Spleen (tissue), 11 donors: ENCODE results near the gene FOS. TPM values are rescaled to one million over a fixed set of nuclear protein-coding genes. Genes with fewer than 3 reads are reported as not detected.

Source experiments
- DNase-seq: peaks from one replicate; pipeline ENCODE4 v3.0.0-alpha.2; 2020
- H3K27ac ChIP-seq, 8 donors: fragments of 200-600 bp; sonication (generic) in 7 of 8; 1 replicate in 4 of 8; 2 replicates in 4 of 8; pipeline versions ENCODE4 v1.5.0 to v1.8.0; 2016 to 2021; ENCODE audit warnings: inconsistent platforms in 4 of 8, mild to moderate bottlenecking in 4 of 8, moderate library complexity in 1 of 8
- H3K27me3 ChIP-seq, 7 donors: fragments of 200-600 bp; sonication (generic) in 6 of 7; replicated peaks in 1 of 7; 1 replicate in 4 of 7; 2 replicates in 3 of 7; pipeline versions ENCODE4 v1.5.0 to v1.8.0; 2016 to 2021; ENCODE audit warnings: inconsistent platforms in 3 of 7, mild to moderate bottlenecking in 1 of 7
- H3K36me3 ChIP-seq, 6 donors: fragments of 200-600 bp; sonication (generic) in 5 of 6; 1 replicate in 4 of 6; 2 replicates in 2 of 6; pipeline versions ENCODE4 v1.5.0 to v1.8.0; 2016 to 2021; ENCODE audit warnings: inconsistent platforms in 2 of 6
- H3K4me1 ChIP-seq, 6 donors: fragments of 200-600 bp; sonication (generic) in 5 of 6; 1 replicate in 3 of 6; 2 replicates in 3 of 6; pipeline versions ENCODE4 v1.5.0 to v1.8.0; 2016 to 2021; ENCODE audit warnings: inconsistent platforms in 3 of 6
- H3K4me3 ChIP-seq, 8 donors: fragments of 200-600 bp; sonication (generic) in 7 of 8; 1 replicate in 4 of 8; 2 replicates in 4 of 8; pipeline versions ENCODE4 v1.5.0 to v1.8.0; 2016 to 2021; ENCODE audit warnings: inconsistent platforms in 4 of 8, mild to moderate bottlenecking in 4 of 8, moderate library complexity in 2 of 8
- H3K9me3 ChIP-seq, 8 donors: fragments of 200-600 bp; sonication (generic) in 7 of 8; 1 replicate in 4 of 8; 2 replicates in 4 of 8; pipeline versions ENCODE4 v1.5.0 to v1.8.0; 2016 to 2021; ENCODE audit warnings: inconsistent platforms in 4 of 8
- POLR2A ChIP-seq, 3 donors: fragments of 450-650 bp; IDR thresholded peaks; one replicate each; pipeline ENCODE4 v1.5.1; 2017; ENCODE audit warnings: antibody characterized with exemption in 3 of 3, mild to moderate bottlenecking in 1 of 3
- POLR2AphosphoS5 ChIP-seq, 3 donors: sonication (generic); formaldehyde crosslinking; IDR thresholded peaks; one replicate each; pipeline ENCODE4 v1.5.1; 2017; ENCODE audit warnings: antibody characterized with exemption in 3 of 3
- WGBS, 5 donors: extraction: QIAGEN DNeasy Blood & Tissue Kit in 3 of 5; methylation state at CpG; one replicate each; pipeline versions ENCODE4 v1.1.5 to v1.1.7; 2013 to 2018; 5-methylcytosine and 5-hydroxymethylcytosine counted together
- intact Hi-C: fragments of 100-400 bp; cut with DNase I; formaldehyde crosslinking; loops from one replicate; pipeline ENCODE4 v1.15.0; 2023; ENCODE audit warnings: low total_unique reads
- polyA plus RNA-seq, 3 donors: library from polyadenylated mRNA; stranded (reverse); fragments of 200-250 nt; gene quantifications; one replicate each; pipeline ENCODE4 v1.2.1, GENCODE V29; 2013
- total RNA-seq, 7 donors: library from RNA; depleted of rRNA in 3 of 7; stranded (reverse); fragments of >200 nt in 3 of 7; fragmentation: NEBNext Ultra II Directional in 4 of 7; extraction: Animal tissue kit (Norgen Biotek cat#: 25700) in 4 of 7; gene quantifications; one replicate each; pipeline versions ENCODE4 v1.1.0 to v1.2.1, GENCODE V29; 2016 to 2021
- TF ChIP-seq, protein P1 (sequence below), 11 experiments: fragments of 200-600 bp in 7 of 11; fragments of 450-650 bp in 4 of 11; sonication (generic) in 4 of 11; IDR thresholded peaks in 8 of 11; conservative IDR thresholded peaks in 3 of 11; 1 replicate in 7 of 11; 2 replicates in 4 of 11; pipeline versions ENCODE4 v1.4.0 to v1.8.0; 2016 to 2021; ENCODE audit warnings: antibody characterized with exemption in 11 of 11, inconsistent platforms in 4 of 11, mild to moderate bottlenecking in 1 of 11
- donor health status: healthy with polysubstance abuse.
- donor health status: DM: no; HTN: no; CAD: no; lungs with moderate emphysema.
- donor health status: DM: no; HTN: no; CAD: no.
- donor health status: Bipolar disorder and iron deficiency.
- donor health status: healthy.
- donor health status: DM: no; HTN: no; CAD: no.
- donor health status: DM: yes; HTN: yes; CAD: no.

Gene FOS
- total and polyA plus RNA-seq, 10 donors = 18.8 to 414 (median 116) TPM

DNA sequence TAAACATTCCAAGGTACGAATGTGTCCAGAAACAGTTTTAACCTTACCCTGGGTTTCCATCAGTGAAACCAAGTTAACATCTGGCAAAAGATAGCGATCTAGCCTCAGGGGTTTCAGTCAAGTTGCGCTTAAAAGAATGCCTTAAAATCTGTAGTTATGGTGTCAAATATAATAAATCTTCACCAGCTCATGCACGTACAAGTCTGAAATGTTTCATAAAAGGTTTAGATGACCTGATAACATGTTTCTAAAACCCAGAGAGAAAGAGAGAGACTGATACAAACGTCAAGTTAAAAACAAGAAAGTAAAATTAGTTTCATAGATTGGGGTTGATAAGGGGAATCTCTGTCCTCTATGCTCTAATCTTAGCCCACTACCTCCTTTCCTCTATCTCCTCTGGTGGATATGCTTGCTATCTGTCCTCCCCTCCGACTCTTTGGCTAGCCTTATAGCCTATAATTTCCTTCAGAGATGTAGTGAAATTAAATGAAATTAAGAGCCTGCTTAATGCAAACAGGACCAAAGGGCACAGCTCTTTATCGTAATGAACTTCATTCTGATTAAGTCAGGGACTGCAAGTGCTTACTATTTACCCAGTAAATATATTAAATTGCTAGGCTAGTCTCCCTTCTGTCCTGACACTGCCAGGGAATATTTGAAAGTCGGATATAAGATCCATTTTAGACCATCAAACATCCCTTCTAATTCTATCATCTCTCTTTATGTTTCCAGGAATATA, 18.4 kb upstream of the FOS start:
- no peaks in the 10 kb centered on the region for H3K36me3 ChIP-seq
- H3K27ac ChIP-seq = peak overlapping the region in 7 of 8 donors; percentile 77 to 97 (median 90)
- no peak for DNase-seq
- intact Hi-C loops = no loop called here
- TF ChIP-seq POLR2A (IDR thresholded peaks at IDR 0.05) (no peak), POLR2AphosphoS5 (IDR thresholded peaks at IDR 0.05) (no peak)
- TF ChIP-seq, protein P1, sequence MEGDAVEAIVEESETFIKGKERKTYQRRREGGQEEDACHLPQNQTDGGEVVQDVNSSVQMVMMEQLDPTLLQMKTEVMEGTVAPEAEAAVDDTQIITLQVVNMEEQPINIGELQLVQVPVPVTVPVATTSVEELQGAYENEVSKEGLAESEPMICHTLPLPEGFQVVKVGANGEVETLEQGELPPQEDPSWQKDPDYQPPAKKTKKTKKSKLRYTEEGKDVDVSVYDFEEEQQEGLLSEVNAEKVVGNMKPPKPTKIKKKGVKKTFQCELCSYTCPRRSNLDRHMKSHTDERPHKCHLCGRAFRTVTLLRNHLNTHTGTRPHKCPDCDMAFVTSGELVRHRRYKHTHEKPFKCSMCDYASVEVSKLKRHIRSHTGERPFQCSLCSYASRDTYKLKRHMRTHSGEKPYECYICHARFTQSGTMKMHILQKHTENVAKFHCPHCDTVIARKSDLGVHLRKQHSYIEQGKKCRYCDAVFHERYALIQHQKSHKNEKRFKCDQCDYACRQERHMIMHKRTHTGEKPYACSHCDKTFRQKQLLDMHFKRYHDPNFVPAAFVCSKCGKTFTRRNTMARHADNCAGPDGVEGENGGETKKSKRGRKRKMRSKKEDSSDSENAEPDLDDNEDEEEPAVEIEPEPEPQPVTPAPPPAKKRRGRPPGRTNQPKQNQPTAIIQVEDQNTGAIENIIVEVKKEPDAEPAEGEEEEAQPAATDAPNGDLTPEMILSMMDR (IDR thresholded peaks at IDR 0.05 in 8 of 11, conservative IDR thresholded peaks at IDR 0.05 in 3 of 11) = no peak
- H3K4me3 ChIP-seq = no peak overlapping the region
- 62 to 76% (median 69%) methylated on average over 8 of the region's 8 CpGs for WGBS, 5 donors
- no peaks in the 10 kb centered on the region for H3K9me3 ChIP-seq
- peaks cover 15 to 38% (median 24%) of the 10 kb centered on the region in 6 donors for H3K4me1 ChIP-seq
- no peaks in the 10 kb centered on the region for H3K27me3 ChIP-seq

DNA sequence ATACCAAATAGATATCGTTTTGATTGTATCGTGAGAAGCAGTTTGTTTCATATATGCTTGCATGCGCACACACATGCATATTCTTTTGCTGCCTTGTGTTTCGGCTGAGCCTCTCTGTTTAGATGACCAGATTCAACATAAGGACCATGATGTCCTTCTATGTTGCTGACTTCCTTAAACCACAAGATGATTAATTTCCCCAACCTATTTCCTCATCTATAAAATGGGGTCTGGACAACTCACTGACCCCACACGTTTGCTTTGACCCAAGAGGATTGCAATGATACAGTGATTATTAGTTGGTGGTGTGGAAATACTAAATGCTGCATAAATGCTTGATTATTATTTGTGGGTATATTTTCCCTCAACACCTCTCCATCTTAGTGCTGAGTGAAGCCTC, 16.8 kb upstream of the FOS start:
- no peaks in the 10 kb centered on the region for H3K27me3 ChIP-seq
- no peaks in the 10 kb centered on the region for H3K36me3 ChIP-seq
- intact Hi-C loops = no loop called here
- DNase-seq = no peak
- no peak overlapping the region for H3K4me3 ChIP-seq
- peaks cover 15 to 37% (median 24%) of the 10 kb centered on the region in 6 donors for H3K4me1 ChIP-seq
- WGBS, 5 donors = 86 to 93% (median 90%) methylated on average over 5 of the region's 5 CpGs
- H3K27ac ChIP-seq = no peak overlapping the region
- no peak for TF ChIP-seq POLR2AphosphoS5 (IDR thresholded peaks at IDR 0.05)
- TF ChIP-seq, protein P1 (IDR thresholded peaks at IDR 0.05 in 8 of 11, conservative IDR thresholded peaks at IDR 0.05 in 3 of 11) = no peak
- TF ChIP-seq POLR2A (IDR thresholded peaks at IDR 0.05) = no peak
- H3K9me3 ChIP-seq = no peaks in the 10 kb centered on the region

DNA sequence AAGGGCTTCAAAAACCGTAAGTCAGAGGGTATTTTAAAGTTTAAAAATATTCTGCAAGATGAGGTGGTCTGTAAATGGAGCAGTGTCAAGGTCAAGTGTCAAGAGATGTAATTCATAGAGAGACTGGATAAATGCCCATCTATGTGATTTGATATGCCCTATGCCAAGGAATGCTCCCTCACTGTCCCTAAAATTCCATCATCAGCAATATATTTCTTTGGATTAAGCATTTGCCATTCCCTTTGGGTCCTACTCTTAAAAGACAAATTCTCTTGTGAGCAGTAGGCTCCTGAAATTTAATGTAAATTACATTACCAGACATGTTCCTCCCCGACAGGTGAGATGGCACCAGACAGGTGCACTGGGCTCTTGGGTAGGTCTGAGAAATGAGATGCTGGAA, 16.0 kb upstream of the FOS start:
- WGBS, 5 donors = 82 to 94% (median 92%) methylated on average over 2 of the region's 2 CpGs
- no peak for DNase-seq
- TF ChIP-seq POLR2A (IDR thresholded peaks at IDR 0.05) (no peak), POLR2AphosphoS5 (IDR thresholded peaks at IDR 0.05) (no peak)
- TF ChIP-seq, protein P1 (IDR thresholded peaks at IDR 0.05 in 8 of 11, conservative IDR thresholded peaks at IDR 0.05 in 3 of 11) = no peak

DNA sequence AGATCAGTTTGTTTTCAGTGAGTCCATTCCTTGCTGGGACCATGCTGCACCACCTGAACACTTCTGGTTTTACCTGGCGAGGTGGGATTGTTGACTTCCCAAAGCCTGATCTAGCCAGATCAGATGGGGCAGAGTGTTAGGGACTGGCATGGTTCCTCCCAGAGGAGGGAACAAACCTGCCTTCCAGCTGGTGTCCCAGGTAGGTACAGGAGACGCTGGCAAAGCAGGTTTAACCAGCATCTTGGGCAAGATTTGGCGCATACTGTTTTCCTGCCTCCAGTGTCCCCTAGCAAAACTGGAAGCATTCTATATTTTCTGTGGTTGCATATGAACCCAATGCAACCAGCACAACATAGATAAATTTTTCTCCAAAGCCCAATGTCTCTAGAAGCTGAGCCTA, 14.6 kb upstream of the FOS start:
- Histone ChIP-seq H3K4me3 (no peak overlapping the region), H3K27me3 (no peaks in the 10 kb centered on the region), H3K4me1 (peaks cover 5 to 27% (median 11%) of the 10 kb centered on the region in 6 donors), H3K36me3 (no peaks in the 10 kb centered on the region), H3K27ac (no peak overlapping the region), H3K9me3 (no peaks in the 10 kb centered on the region)
- intact Hi-C loops = no loop called here
- no peak for DNase-seq
- 80 to 97% (median 90%) methylated on average over 3 of the region's 3 CpGs for WGBS, 5 donors
- no peak for TF ChIP-seq POLR2A (IDR thresholded peaks at IDR 0.05)
- TF ChIP-seq, protein P1 (IDR thresholded peaks at IDR 0.05 in 8 of 11, conservative IDR thresholded peaks at IDR 0.05 in 3 of 11) = no peak
- no peak for TF ChIP-seq POLR2AphosphoS5 (IDR thresholded peaks at IDR 0.05)

More for the DNA sequence above, 16.0 kb upstream of the FOS start:
- no peak overlapping the region for H3K27ac ChIP-seq
- peaks cover 15 to 29% (median 21%) of the 10 kb centered on the region in 6 donors for H3K4me1 ChIP-seq
- no peaks in the 10 kb centered on the region for H3K9me3 ChIP-seq
- H3K27me3 ChIP-seq = no peaks in the 10 kb centered on the region
- intact Hi-C loops = no loop called here
- no peak overlapping the region for H3K4me3 ChIP-seq
- no peaks in the 10 kb centered on the region for H3K36me3 ChIP-seq
